Neural cell (in vitro differentiated cells): ENCODE results near the gene VPS50.

Experiments
- EP300 ChIP-seq: fragments of 450-650 bp; conservative IDR thresholded peaks from 2 replicates; pipeline ENCODE4 v1.6.1; 2014; ENCODE audit warnings: antibody characterized with exemption, mild to moderate bottlenecking, moderate library complexity; ENCODE audit not compliant: poor library complexity, severe bottlenecking
- EZH2 ChIP-seq: fragments of 200-600, 300-800 bp; shearing (Covaris generic), sonication (generic); IDR thresholded peaks from 2 replicates; pipeline ENCODE4 v1.6.1; 2014; ENCODE audit warnings: antibody characterized with exemption, low read length, borderline replicate concordance, mild to moderate bottlenecking; ENCODE audit not compliant: insufficient read depth, poor library complexity, severe bottlenecking
- MXI1 ChIP-seq: fragments of 450-650 bp; conservative IDR thresholded peaks from 2 replicates; pipeline ENCODE4 v1.6.1; 2014; ENCODE audit warnings: antibody characterized with exemption, mild to moderate bottlenecking; ENCODE audit not compliant: poor library complexity, severe bottlenecking
- POLR2AphosphoS5 ChIP-seq: IDR thresholded peaks from 2 replicates; pipeline ENCODE4 v1.6.1; 2012
- RAD21 ChIP-seq: fragments of 450-650 bp; conservative IDR thresholded peaks from 2 replicates; pipeline ENCODE4 v1.6.1; 2014; ENCODE audit warnings: antibody characterized with exemption, mild to moderate bottlenecking, moderate library complexity
- SMC3 ChIP-seq: fragments of 450-650 bp; conservative IDR thresholded peaks from 2 replicates; pipeline ENCODE4 v1.6.1; 2014; ENCODE audit warnings: antibody characterized with exemption, mild to moderate bottlenecking, moderate library complexity; ENCODE audit not compliant: poor library complexity
- TAF1 ChIP-seq: IDR thresholded peaks from 2 replicates; pipeline ENCODE4 v1.6.1; 2012; ENCODE audit warnings: low read depth
- TF ChIP-seq, protein P1 (sequence below): fragments of 450-650 bp; IDR thresholded peaks from 2 replicates; pipeline ENCODE4 v1.5.1; 2014; ENCODE audit warnings: antibody characterized with exemption, mild to moderate bottlenecking, moderate library complexity; ENCODE audit not compliant: poor library complexity, severe bottlenecking
- TF ChIP-seq, protein P2 (sequence below): IDR thresholded peaks from 2 replicates; pipeline ENCODE4 v1.6.1; 2012; ENCODE audit warnings: borderline replicate concordance

DNA sequence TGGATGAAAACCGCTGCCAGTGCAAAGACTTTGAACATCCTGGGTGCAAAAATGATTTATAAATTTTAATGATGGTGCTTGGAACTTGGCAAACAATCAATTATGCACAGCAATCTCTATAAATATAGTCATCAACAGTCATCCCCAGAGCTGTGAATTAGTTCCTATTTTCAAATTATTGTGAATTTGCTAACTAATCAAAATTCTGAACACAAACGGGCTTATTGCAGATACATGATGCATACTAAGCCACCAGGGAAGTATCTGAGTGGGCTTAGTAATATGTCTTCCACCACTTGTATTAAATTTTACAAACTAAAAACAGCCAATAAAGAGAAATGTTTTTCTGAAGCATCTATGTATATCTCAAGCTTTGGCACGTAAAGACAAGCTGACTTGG lies 177.2 kb downstream of the VPS50 start:
- TF ChIP-seq POLR2AphosphoS5 (no peak), RAD21 (no peak), TAF1 (no peak), SMC3 (no peak), EP300 (no peak), EZH2 (no peak), MXI1 (no peak)
- TF ChIP-seq, protein P1, sequence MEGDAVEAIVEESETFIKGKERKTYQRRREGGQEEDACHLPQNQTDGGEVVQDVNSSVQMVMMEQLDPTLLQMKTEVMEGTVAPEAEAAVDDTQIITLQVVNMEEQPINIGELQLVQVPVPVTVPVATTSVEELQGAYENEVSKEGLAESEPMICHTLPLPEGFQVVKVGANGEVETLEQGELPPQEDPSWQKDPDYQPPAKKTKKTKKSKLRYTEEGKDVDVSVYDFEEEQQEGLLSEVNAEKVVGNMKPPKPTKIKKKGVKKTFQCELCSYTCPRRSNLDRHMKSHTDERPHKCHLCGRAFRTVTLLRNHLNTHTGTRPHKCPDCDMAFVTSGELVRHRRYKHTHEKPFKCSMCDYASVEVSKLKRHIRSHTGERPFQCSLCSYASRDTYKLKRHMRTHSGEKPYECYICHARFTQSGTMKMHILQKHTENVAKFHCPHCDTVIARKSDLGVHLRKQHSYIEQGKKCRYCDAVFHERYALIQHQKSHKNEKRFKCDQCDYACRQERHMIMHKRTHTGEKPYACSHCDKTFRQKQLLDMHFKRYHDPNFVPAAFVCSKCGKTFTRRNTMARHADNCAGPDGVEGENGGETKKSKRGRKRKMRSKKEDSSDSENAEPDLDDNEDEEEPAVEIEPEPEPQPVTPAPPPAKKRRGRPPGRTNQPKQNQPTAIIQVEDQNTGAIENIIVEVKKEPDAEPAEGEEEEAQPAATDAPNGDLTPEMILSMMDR, result no peak
- TF ChIP-seq, protein P2, sequence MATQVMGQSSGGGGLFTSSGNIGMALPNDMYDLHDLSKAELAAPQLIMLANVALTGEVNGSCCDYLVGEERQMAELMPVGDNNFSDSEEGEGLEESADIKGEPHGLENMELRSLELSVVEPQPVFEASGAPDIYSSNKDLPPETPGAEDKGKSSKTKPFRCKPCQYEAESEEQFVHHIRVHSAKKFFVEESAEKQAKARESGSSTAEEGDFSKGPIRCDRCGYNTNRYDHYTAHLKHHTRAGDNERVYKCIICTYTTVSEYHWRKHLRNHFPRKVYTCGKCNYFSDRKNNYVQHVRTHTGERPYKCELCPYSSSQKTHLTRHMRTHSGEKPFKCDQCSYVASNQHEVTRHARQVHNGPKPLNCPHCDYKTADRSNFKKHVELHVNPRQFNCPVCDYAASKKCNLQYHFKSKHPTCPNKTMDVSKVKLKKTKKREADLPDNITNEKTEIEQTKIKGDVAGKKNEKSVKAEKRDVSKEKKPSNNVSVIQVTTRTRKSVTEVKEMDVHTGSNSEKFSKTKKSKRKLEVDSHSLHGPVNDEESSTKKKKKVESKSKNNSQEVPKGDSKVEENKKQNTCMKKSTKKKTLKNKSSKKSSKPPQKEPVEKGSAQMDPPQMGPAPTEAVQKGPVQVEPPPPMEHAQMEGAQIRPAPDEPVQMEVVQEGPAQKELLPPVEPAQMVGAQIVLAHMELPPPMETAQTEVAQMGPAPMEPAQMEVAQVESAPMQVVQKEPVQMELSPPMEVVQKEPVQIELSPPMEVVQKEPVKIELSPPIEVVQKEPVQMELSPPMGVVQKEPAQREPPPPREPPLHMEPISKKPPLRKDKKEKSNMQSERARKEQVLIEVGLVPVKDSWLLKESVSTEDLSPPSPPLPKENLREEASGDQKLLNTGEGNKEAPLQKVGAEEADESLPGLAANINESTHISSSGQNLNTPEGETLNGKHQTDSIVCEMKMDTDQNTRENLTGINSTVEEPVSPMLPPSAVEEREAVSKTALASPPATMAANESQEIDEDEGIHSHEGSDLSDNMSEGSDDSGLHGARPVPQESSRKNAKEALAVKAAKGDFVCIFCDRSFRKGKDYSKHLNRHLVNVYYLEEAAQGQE, result no peak
